Panc1 (cell line): Measurements from ENCODE around the gene NEU2. TPM values are rescaled to one million over a fixed set of nuclear protein-coding genes. Genes with fewer than 3 reads are reported as not detected.

Experiments used
- ATAC-seq: fragments of 200-7000 bp; cut with Tn5 transposase; 2 replicates; pipeline ENCODE4 v1.9.1; 2020; ENCODE audit warnings: mild to moderate bottlenecking, moderate library complexity
- BruUV-seq: library from RNA; stranded (reverse); fragments of 400-500 nt; replicated peaks from 2 replicates; lab custom pipeline; 2021; lab: Mats Ljungman, UMichigan
- CTCF ChIA-PET: fragments of 300-600 bp; sonication (Branson Sonifier 250); formaldehyde crosslinking; loops from one replicate; lab custom pipeline; 2022; ENCODE audit warnings: antibody characterized with exemption; lab: Charles Lee
- POLR2A ChIA-PET: fragments of 300-600 bp; sonication (Branson Sonifier 250); formaldehyde crosslinking; loops from one replicate; lab custom pipeline; 2022; ENCODE audit warnings: antibody characterized with exemption; lab: Charles Lee
- DNase-seq: peaks from one replicate; pipeline ENCODE4 v3.0.0-alpha.2; 2010; ENCODE audit warnings: low read depth, low spot score
- H3K27ac ChIP-seq: 2 replicates; pipeline ENCODE4 v1.5.1; 2011; ENCODE audit warnings: mild to moderate bottlenecking, low read length, inconsistent platforms
- H3K27me3 ChIP-seq: fragments of 200-500 bp; sonication (Bioruptor generic); 2 replicates; pipeline ENCODE4 v1.6.0; 2014; ENCODE audit warnings: low read length, inconsistent platforms; ENCODE audit not compliant: control insufficient read depth, insufficient read depth
- H3K36me3 ChIP-seq: fragments of 200-500 bp; sonication (Bioruptor generic); 2 replicates; pipeline ENCODE4 v1.5.1; 2014; ENCODE audit warnings: inconsistent platforms, mild to moderate bottlenecking, low read length, moderate library complexity; ENCODE audit not compliant: control insufficient read depth, insufficient read depth
- H3K4me1 ChIP-seq: 2 replicates; pipeline ENCODE4 v1.5.1; 2011; ENCODE audit warnings: inconsistent platforms, mild to moderate bottlenecking, low read length, moderate library complexity; ENCODE audit not compliant: control insufficient read depth, insufficient read depth
- H3K4me3 ChIP-seq, 2 experiments: 2 replicates each; pipeline ENCODE4 v1.5.1; 2011 to 2012; ENCODE audit warnings: low read depth in 2 of 2, low read length in 2 of 2, mild to moderate bottlenecking in 2 of 2, inconsistent platforms in 1 of 2, moderate library complexity in 1 of 2
- H3K9me3 ChIP-seq: fragments of 200-500 bp; sonication (Bioruptor generic); 2 replicates; pipeline ENCODE4 v1.5.1; 2014; ENCODE audit warnings: low read depth, mild to moderate bottlenecking, inconsistent platforms, low read length, moderate library complexity; ENCODE audit not compliant: control insufficient read depth, insufficient read depth
- CTCF ChIP-seq: fragments of 450-650 bp; IDR thresholded peaks from 2 replicates; pipeline ENCODE4 v1.5.1; 2017; ENCODE audit warnings: mild to moderate bottlenecking
- POLR2AphosphoS5 ChIP-seq: IDR thresholded peaks from 2 replicates; pipeline ENCODE4 v1.6.1; 2012; ENCODE audit warnings: mild to moderate bottlenecking, low read depth, low read length, moderate library complexity
- REST ChIP-seq, 2 experiments: IDR thresholded peaks; 2 replicates each; pipeline ENCODE4 v1.6.1; 2011 to 2012; ENCODE audit warnings: low read depth in 2 of 2, control low read depth in 1 of 2, low read length in 1 of 2, mild to moderate bottlenecking in 1 of 2, moderate library complexity in 1 of 2; ENCODE audit not compliant: insufficient read depth in 1 of 2
- SIN3A ChIP-seq: IDR thresholded peaks from 2 replicates; pipeline ENCODE4 v1.6.1; 2012; ENCODE audit warnings: low read depth, mild to moderate bottlenecking, low read length, moderate library complexity, borderline replicate concordance; ENCODE audit not compliant: insufficient read depth
- TCF7L2 ChIP-seq: IDR thresholded peaks from 2 replicates; pipeline ENCODE4 v1.6.1; 2011; ENCODE audit warnings: mild to moderate bottlenecking, low read depth, low read length, inconsistent platforms
- in situ Hi-C: cut with HindIII; loops from 2 replicates; pipeline ENCODE4 v1.10.0; 2016; ENCODE audit warnings: low sequenced_read_pairs, low pct_unique_long_range_greater_than_20kb
- intact Hi-C: fragments of 100-400 bp; cut with micrococcal nuclease; formaldehyde crosslinking; loops from one replicate; pipeline ENCODE4 v1.10.0; 2022; ENCODE audit not compliant: unreplicated experiment
- total RNA-seq: library from RNA; stranded (reverse); gene quantifications from one replicate; pipeline ENCODE4 v1.2.1, GENCODE V29; 2021; ENCODE audit not compliant: unreplicated experiment

Gene NEU2
- total RNA-seq, 1 experiment from 2014 or later: not detected

GRCh38 chr2:233074106-233074505, 41.6 kb downstream of the NEU2 start:
- no peak for TF ChIP-seq SIN3A
- TF ChIP-seq REST (IDR thresholded peaks at IDR 0.05; ENCODE audit: insufficient read depth in 1 of 2, low read depth in 2 of 2, low read length in 1 of 2): no peak
- no peak for TF ChIP-seq TCF7L2
- no peak for TF ChIP-seq CTCF
- TF ChIP-seq POLR2AphosphoS5: no peak
- Histone ChIP-seq H3K9me3 (peaks cover 9% of the 10 kb centered on the region; the same call in 1 of the 2 replicates), H3K36me3 (no peaks in the 10 kb centered on the region), H3K27me3 (no peaks in the 10 kb centered on the region), H3K4me1 (no peaks in the 10 kb centered on the region), H3K27ac (no peak overlapping the region), H3K4me3 (no peak overlapping the region)
- ATAC-seq (no peak), DNase-seq (no peak)
- in situ Hi-C loops: no loop called here
- BruUV-seq: no TSS peak
- ChIA-PET POLR2A (no interaction called here), CTCF (interaction anchor here (0.7 kb wide), 1 partner anchor 171 kb away, joined by 14 read pairs; no protein-coding TSS in a partner anchor)
- intact Hi-C loops: no loop called here

DNA sequence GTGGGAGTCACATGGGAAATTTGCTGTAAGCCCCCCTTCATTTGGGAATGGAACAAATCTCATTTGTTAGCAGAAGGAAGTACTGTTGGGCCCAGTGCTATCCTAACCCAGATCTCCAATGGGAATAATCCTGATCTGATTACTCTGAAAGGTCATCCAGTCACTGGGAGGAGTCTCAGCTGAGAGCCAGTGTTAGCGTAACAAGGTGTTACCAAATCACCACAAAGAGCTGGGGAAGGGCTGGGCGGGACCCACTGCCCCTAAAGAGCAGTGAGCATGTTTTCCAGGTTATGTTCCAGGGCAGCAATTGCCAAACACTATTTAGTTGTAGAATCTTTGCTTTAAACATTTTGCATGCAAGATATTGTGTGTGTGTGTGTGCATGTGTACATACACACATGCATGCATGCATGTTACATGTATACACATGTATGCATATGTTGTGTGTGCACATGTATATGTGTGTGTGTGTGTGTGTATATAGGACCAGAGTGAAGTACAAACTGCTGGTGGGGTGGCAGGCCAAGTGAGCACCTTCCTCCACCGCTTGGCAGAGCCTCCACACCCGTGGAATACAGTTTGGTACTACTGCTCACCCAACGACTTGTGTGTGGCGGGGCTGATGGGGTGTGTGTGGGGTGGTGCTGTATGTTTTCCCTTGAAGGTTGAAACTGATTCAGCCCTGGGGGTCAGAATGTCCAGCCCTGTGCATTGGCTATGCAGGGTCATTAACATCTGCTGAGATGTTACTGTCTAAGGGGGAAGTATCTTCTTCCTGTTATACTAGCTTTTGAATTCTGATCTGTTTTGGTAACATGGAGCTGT, 42.9 kb downstream of the NEU2 start:
- peaks cover 9% of the 10 kb centered on the region; the same call in 1 of the 2 replicates for H3K9me3 ChIP-seq
- BruUV-seq: no TSS peak
- CTCF ChIA-PET: interaction anchor here (0.7 kb wide), 1 partner anchor 45 kb away, joined by 4 read pairs; no protein-coding TSS in a partner anchor
- no peak for DNase-seq
- TF ChIP-seq TCF7L2 (no peak), SIN3A (no peak), REST (IDR thresholded peaks at IDR 0.05; ENCODE audit: insufficient read depth in 1 of 2, low read depth in 2 of 2, low read length in 1 of 2) (no peak), POLR2AphosphoS5 (no peak), CTCF (no peak)
- H3K4me1 ChIP-seq: no peaks in the 10 kb centered on the region
- no peaks in the 10 kb centered on the region for H3K27me3 ChIP-seq
- POLR2A ChIA-PET: no interaction called here
- intact Hi-C loops (no loop called here), in situ Hi-C loops (no loop called here)
- H3K27ac ChIP-seq: no peak overlapping the region
- H3K4me3 ChIP-seq: no peak overlapping the region
- no peaks in the 10 kb centered on the region for H3K36me3 ChIP-seq
- no peak for ATAC-seq
